SU-DHL-6 (cell line): ENCODE data around the gene FSTL3.

Source experiments
- H2AFZ ChIP-seq: fragments of 200-600 bp; sonication (generic); 2 replicates; pipeline ENCODE4 v1.6.1; 2014; ENCODE audit warnings: low read depth, mild to moderate bottlenecking, moderate library complexity, mixed read lengths, antibody characterized with exemption, low read length; ENCODE audit not compliant: severe bottlenecking
- H3F3A ChIP-seq: fragments of 200-600 bp; shearing (Covaris generic); 2 replicates; pipeline ENCODE4 v1.6.0; 2016; ENCODE audit warnings: antibody characterized with exemption, mild to moderate bottlenecking; ENCODE audit not compliant: insufficient read depth
- H3K27ac ChIP-seq: fragments of 200-600 bp; sonication (generic); 2 replicates; pipeline ENCODE4 v1.5.1; 2016; ENCODE audit warnings: low read depth, mild to moderate bottlenecking, low read length, moderate library complexity, mixed read lengths
- H3K27me3 ChIP-seq: fragments of 200-600 bp; sonication (generic), shearing (Covaris generic); 2 replicates; pipeline ENCODE4 v1.6.0; 2014; ENCODE audit warnings: mild to moderate bottlenecking, low read length
- H3K36me3 ChIP-seq: fragments of 200-600 bp; sonication (generic); 2 replicates; pipeline ENCODE4 v1.6.1; 2014; ENCODE audit warnings: mild to moderate bottlenecking, low read length, mixed read lengths
- H3K4me2 ChIP-seq: fragments of 300-600, 200-600 bp; shearing (Covaris generic), sonication (generic); 2 replicates; pipeline ENCODE4 v1.6.0; 2014; ENCODE audit warnings: low read length, low read depth, mild to moderate bottlenecking; ENCODE audit not compliant: poor library complexity, severe bottlenecking
- H3K4me3 ChIP-seq: fragments of 200-600 bp; sonication (generic); 2 replicates; pipeline ENCODE4 v1.5.1; 2014; ENCODE audit warnings: antibody characterized with exemption, low read length, mild to moderate bottlenecking, mixed read lengths; ENCODE audit not compliant: insufficient read depth, poor library complexity, severe bottlenecking
- H3K79me2 ChIP-seq: fragments of 200-600 bp; sonication (generic); 2 replicates; pipeline ENCODE4 v1.6.1; 2014; ENCODE audit warnings: mild to moderate bottlenecking, low read length, moderate library complexity; ENCODE audit not compliant: insufficient read depth
- H3K9ac ChIP-seq: fragments of 200-600 bp; sonication (generic); 2 replicates; pipeline ENCODE4 v1.7.0; 2014; ENCODE audit warnings: mild to moderate bottlenecking, low read length
- H3K9me2 ChIP-seq: fragments of 200-600 bp; sonication (generic); replicated peaks from 2 replicates; pipeline ENCODE4 v1.6.1; 2014; ENCODE audit warnings: low read length; ENCODE audit not compliant: insufficient read depth
- H3K9me3 ChIP-seq: fragments of 200-600 bp; sonication (generic); 2 replicates; pipeline ENCODE4 v1.6.1; 2014; ENCODE audit warnings: low read length, mixed read lengths; ENCODE audit not compliant: insufficient read depth
- H4K20me1 ChIP-seq: fragments of 200-600 bp; sonication (generic); 2 replicates; pipeline ENCODE4 v1.6.1; 2014; ENCODE audit warnings: low read depth, mild to moderate bottlenecking, antibody characterized with exemption, low read length, moderate library complexity, mixed read lengths
- EZH2phosphoT487 ChIP-seq: fragments of 200-600 bp; sonication (generic), shearing (Covaris generic); conservative IDR thresholded peaks from 2 replicates; pipeline ENCODE4 v1.6.1; 2018; ENCODE audit warnings: mild to moderate bottlenecking, antibody characterized with exemption, low read length, moderate library complexity, mixed read lengths
- TF ChIP-seq, protein P1 (sequence below): fragments of 200-600 bp; sonication (generic); IDR thresholded peaks from one replicate; pipeline ENCODE4 v1.5.1; 2017; ENCODE audit warnings: antibody characterized with exemption, mild to moderate bottlenecking, low read length, moderate library complexity; ENCODE audit not compliant: insufficient read depth, poor library complexity, severe bottlenecking

Gene FSTL3

GRCh38 chr19:641702-642101 lies 34.5 kb upstream of the FSTL3 start:
- Histone ChIP-seq H3K27ac (no peak overlapping the region), H3K9me3 (no peaks in the 10 kb centered on the region), H3K4me2 (no peak overlapping the region), H3K9me2 (no peaks in the 10 kb centered on the region), H4K20me1 (no peaks in the 10 kb centered on the region), H3K27me3 (no peaks in the 10 kb centered on the region), H3K4me3 (no peak overlapping the region), H3K36me3 (no peaks in the 10 kb centered on the region), H3K79me2 (no peaks in the 10 kb centered on the region), H3F3A (no peaks in the 10 kb centered on the region), H2AFZ (no peak overlapping the region), H3K9ac (no peak overlapping the region)
- TF ChIP-seq EZH2phosphoT487 = no peak
- TF ChIP-seq, protein P1, sequence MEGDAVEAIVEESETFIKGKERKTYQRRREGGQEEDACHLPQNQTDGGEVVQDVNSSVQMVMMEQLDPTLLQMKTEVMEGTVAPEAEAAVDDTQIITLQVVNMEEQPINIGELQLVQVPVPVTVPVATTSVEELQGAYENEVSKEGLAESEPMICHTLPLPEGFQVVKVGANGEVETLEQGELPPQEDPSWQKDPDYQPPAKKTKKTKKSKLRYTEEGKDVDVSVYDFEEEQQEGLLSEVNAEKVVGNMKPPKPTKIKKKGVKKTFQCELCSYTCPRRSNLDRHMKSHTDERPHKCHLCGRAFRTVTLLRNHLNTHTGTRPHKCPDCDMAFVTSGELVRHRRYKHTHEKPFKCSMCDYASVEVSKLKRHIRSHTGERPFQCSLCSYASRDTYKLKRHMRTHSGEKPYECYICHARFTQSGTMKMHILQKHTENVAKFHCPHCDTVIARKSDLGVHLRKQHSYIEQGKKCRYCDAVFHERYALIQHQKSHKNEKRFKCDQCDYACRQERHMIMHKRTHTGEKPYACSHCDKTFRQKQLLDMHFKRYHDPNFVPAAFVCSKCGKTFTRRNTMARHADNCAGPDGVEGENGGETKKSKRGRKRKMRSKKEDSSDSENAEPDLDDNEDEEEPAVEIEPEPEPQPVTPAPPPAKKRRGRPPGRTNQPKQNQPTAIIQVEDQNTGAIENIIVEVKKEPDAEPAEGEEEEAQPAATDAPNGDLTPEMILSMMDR = no peak

- Histone ChIP-seq H3K27me3 (no peaks in the 10 kb centered on the region), H3K9me3 (no peaks in the 10 kb centered on the region), H3K9me2 (no peaks in the 10 kb centered on the region), H3K9ac (no peak overlapping the region), H3F3A (no peaks in the 10 kb centered on the region), H3K79me2 (no peaks in the 10 kb centered on the region), H2AFZ (no peak overlapping the region), H3K36me3 (no peaks in the 10 kb centered on the region), H3K4me2 (no peak overlapping the region), H3K4me3 (no peak overlapping the region), H4K20me1 (no peaks in the 10 kb centered on the region), H3K27ac (no peak overlapping the region)
- TF ChIP-seq EZH2phosphoT487 = no peak
- TF ChIP-seq, protein P1 = no peak
Observed at GRCh38 chr19:642767-643727, 33.1 kb upstream of the FSTL3 start.

GRCh38 chr19:643736-644135 lies 32.5 kb upstream of the FSTL3 start:
- Histone ChIP-seq H3K4me2 (no peak overlapping the region), H3F3A (no peaks in the 10 kb centered on the region), H3K79me2 (no peaks in the 10 kb centered on the region), H4K20me1 (no peaks in the 10 kb centered on the region), H3K27me3 (no peaks in the 10 kb centered on the region), H3K4me3 (no peak overlapping the region), H3K9ac (no peak overlapping the region), H3K9me2 (no peaks in the 10 kb centered on the region), H2AFZ (no peak overlapping the region), H3K27ac (no peak overlapping the region), H3K9me3 (no peaks in the 10 kb centered on the region), H3K36me3 (no peaks in the 10 kb centered on the region)
- TF ChIP-seq, protein P1 = no peak
- no peak for TF ChIP-seq EZH2phosphoT487
